DMS53 (cell line): ENCODE data around the gene TRIM41.
"Not testable (repeated sequence)": the region's sequence is repeated elsewhere in the genome, so short reads cannot be mapped to it uniquely, and the experiment has no call there.

Experiments used
- DNase-seq: peaks from one replicate; lab custom pipeline; 2025; lab: John Stamatoyannopoulos, UW

The TRIM41 gene

DNA sequence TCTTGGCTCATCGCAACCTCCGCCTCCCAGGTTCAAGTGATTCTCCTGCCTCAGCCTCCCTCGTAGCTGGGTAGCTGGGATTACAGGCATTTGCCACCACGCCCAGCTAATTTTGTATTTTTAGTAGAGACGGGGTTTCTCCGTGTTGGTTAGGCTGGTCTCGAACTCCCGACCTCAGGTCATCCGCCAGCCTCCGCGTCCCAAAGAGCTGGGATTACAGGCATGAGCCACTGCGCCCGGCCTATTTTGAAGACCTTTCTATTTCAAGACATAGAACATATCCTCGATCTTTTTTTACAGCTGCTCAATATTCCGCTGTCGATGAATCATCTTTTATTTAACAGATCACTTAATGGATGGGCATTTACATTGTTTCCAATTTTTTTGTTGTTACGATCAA, 12.4 kb upstream of the TRIM41 start:
- DNase-seq: not testable (repeated sequence)

DNA sequence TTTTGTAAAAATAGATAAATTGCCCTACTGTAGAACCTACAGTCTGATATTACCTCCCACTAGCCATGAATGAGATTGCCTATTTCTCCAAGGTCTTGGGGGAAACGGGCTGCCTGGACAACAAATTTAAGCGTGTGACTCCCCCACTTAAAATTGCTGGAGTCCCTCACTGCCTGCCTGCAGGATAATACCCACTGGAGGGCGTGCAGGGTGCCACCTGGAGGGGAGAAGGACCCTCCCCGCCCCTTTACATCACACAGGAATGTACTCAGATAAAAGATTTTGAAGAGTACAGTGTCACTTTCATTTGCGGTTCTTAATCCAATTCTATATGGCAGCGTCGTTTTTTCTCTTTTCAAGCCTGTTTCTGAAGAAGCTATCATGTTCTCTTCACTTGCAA, 11.9 kb upstream of the TRIM41 start:
- no peak for DNase-seq

GRCh38 chr5:181212080-181212479, 11.0 kb upstream of the TRIM41 start:
- DNase-seq: no peak

GRCh38 chr5:181212934-181213333, 10.1 kb upstream of the TRIM41 start:
- no peak for DNase-seq

DNA sequence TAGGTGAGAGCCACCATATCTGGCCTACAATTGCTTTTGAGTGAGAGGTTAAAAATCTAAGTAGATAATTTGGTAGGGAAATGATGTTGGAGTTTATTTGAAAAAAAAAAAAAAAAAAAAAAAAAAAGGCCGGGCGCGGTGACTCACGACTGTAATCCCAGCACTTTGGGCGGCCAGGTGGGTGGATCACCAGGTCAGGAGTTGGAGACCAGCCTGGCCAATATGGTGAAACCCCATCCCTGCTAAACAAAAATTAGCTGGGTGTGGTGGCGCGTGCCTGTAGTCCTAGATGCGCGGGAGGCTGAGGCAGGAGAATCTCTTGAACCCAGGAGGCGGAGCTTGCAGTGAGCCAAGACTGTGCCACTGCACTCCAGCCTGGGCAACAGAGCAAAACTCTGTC, 8.8 kb upstream of the TRIM41 start:
- DNase-seq: not testable (repeated sequence)

DNA sequence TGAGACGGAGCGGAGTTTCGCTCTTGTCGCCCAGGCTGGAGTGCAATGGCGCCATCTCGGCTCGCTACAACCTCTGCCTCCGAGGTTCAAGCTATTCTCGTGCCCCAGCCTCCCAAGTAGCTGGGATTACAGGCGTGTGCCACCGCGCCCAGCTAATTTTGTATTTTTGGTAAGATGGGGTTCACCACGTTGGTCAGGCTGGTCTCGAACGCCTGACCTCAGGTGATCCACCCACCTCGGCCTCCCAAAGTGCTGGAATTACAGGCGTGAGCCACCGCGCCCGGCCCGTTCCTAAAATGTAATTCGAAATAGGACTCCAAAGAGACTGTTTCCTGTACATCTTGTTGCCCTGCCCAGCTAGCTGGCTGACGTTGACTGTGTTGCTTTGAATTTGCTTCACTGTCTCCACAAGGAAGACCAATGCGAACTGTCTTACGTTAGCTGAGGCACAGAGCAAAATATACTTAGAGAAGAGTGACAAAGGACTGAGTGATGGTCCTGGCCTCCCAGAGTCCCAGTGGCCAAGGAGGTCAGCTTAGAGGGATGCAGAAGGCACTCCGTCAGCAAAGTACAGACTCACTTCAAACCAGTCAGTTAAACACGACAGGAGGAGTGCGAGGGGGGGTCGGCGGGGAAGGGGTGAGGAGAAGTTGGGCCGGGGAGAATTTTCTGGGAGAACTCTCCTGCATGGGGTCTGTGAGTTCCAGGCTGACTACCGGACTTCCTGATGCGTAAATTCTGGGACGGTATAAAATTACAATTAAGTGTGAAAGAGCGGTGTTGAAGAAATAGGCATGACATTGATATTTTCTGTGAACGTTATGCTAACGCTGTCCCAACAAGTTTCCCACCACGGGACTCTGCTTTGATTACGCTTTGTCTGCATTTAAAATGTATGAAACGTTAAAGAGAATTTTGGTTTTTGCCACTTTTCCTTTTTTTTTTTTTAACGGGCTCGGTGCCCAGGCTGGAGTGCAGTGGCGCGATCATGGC, 6.8 kb upstream of the TRIM41 start:
- DNase-seq: no peak

GRCh38 chr5:181217111-181217802, 5.8 kb upstream of the TRIM41 start:
- DNase-seq: no peak

DNA sequence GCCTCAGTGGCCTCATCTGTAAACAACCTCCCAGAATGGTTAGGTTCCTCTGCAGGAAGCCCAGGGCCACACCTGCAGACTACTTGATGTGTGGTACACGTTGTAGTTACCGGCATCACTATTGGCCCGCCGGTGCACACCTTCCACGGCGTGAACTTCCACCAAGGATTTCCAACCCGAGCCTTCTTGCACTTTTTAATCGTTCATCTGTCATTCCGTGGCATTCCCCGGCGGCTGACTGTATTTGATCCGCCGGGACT, 5.3 kb upstream of the TRIM41 start:
- no peak for DNase-seq

DNA sequence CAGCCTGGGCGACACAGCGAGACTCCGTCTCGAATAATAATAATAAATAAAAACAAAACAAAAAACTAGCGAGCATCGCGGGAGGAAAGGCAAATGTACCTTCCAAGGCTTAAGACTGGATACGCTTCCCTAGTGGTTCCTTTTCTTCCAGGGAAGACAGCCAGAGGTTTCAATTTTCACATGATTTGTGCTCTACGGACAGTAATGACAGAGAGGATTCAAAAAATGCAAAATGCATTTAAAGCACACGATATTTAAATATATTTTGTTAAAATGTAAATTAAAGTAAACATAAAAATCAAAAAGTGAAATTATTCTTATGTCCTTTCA, 4.3 kb upstream of the TRIM41 start:
- no peak for DNase-seq

GRCh38 chr5:181219262-181220177, 3.6 kb upstream of the TRIM41 start:
- DNase-seq: no peak

DNA sequence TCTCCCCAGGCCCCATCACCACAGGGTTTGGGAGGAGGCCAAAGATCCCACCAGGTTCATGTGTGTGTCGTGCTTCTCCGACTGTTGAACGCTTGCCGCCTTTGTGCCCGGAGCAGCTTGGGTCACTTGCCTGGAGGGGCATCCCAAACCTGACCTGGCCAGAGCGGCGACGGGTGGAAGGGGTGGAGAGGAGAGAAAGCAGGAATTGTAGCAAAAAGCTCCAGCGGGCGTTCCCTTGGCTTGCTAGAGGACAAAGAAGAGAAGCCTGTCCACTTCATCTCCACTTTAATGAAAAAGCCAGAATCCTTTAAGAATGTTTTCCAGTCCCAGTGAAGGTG, 2.9 kb upstream of the TRIM41 start:
- DNase-seq: no peak

DNA sequence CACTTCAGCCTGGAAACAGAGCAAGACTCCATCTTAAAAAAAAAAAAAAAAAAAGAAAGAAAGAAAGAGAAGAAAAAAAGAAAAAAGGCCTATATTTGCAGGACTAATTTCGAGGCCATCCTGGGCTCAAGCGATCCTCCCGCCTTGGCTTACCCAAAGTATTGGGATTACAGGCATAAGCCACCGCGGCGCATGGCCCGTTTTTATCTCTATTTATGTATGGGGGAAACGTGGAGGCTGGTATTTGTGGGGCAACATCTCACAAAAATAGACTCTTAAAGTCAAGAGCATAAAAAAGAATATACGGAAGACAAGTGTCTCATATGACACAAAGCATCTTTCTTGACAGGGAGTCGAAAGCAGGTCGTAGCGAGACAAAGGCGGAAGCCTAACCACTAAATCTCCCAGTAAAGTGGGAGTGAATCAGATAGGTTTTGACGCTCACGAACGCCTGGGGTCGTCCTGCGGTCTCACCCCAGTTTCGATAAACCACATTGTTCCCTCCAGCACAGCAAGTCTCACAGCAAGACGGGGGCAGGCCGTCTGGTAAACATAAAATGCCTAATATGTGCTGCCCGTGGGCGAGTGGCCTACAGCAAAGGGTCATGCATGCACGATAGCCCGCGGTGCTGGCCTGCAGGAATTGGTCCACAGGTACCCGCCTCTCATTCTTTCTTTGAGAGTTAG, 1.8 kb upstream of the TRIM41 start:
- DNase-seq: no peak

DNA sequence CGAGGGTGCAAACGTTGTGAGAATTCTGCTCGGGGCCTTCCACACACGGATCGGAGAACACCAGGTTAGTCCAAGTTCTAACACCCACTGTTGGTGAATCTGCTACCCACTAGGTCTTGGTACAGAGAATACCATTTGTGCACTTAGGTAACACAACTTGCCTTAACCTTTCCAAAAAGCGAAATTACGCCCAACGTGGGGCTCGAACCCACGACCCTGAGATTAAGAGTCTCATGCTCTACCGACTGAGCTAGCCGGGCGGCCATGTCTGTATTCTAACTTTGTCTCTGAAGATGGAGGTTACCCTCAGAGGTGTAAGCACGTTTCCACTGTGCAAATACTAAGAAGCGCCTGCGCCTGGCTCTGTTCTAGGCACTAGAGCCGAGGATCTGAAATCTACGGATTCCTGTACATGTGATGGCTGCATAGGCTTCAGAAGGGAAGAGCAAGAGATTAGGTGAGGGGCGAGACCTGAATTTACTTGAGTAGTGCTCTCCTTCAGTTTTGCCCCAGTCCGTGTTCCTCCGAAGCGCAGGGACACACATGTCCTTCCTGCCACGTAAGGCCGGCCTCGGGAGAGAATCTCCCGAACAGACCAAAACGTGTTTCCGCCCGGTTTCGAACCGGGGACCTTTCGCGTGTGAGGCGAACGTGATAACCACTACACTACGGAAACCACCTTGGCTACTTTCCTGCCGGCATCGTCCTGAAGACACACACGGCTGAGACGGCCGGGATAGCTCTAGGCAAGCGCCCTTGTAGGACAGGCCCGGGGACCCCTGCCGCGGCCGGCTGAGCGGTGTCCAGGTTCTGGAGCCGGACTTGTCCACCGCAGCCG, 1.1 kb upstream of the TRIM41 start:
- DNase-seq: no peak

GRCh38 chr5:181222630-181223057, 437 bp upstream of the TRIM41 start:
- no peak for DNase-seq

GRCh38 chr5:181223729-181224389, 778 bp downstream of the TRIM41 start:
- DNase-seq: no peak

GRCh38 chr5:181224390-181225229, 1.5 kb downstream of the TRIM41 start:
- no peak for DNase-seq

DNA sequence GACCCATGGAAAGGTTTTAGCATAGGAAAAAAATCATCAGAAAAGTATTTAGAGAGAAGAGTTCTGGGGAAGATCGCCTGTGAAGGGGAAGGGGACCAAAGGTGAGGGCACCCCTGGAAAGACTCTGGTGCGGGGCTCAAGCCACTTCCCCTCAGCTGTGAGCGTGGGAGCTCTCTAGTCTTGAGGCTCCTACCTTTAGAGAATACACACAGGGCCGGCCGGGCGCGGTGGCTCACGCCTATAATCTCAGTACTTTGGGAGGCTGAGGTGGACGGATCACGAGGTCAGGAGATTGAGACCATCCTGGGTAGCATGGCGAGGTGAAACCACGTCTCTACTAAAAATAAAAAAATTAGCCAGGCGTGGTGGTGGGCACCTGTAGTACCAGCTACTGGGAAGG, 6.9 kb downstream of the TRIM41 start:
- no peak for DNase-seq

DNA sequence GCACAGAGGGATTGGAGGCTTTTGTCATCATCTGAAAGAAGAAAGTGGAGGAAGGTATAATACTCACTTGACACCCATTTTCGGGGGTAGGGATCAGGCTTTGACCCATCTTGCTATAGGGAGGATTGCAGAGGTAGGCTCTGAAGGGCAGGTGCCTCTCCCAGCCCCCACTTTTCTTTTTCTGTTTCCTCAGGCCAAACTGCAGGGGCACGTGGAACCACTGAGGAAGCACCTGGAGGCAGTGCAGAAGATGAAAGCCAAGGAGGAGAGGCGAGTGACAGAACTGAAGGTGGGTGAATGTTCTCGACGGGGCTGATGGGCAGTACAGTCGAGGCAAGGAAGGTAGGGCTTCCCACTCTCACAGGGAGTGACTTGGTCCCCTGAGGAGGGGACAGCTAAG, 7.5 kb downstream of the TRIM41 start:
- no peak for DNase-seq

GRCh38 chr5:181231432-181231831, 8.4 kb downstream of the TRIM41 start:
- DNase-seq: no peak

- no peak for DNase-seq
Measured at GRCh38 chr5:181232593-181232992, 9.5 kb downstream of the TRIM41 start.
